OCI-LY7 (cell line): ENCODE measurements around the gene AXDND1. TPM values are rescaled to one million over a fixed set of nuclear protein-coding genes. Genes with fewer than 3 reads are reported as not detected.
"Not testable (repeated sequence)": the region's sequence is repeated elsewhere in the genome, so short reads cannot be mapped to it uniquely, and the experiment has no call there.

Experiments used
- BruUV-seq: library from RNA; stranded (reverse); fragments of 400-500 nt; replicated peaks from 2 replicates; lab custom pipeline; 2021; lab: Mats Ljungman, UMichigan
- CTCF ChIA-PET: fragments of 300-600 bp; sonication (Branson Sonifier 250); formaldehyde crosslinking; loops from one replicate; lab custom pipeline; 2022; ENCODE audit warnings: antibody characterized with exemption; ENCODE audit not compliant: unreplicated experiment; lab: Charles Lee
- POLR2A ChIA-PET: fragments of 300-600 bp; sonication (Branson Sonifier 250); formaldehyde crosslinking; loops from one replicate; lab custom pipeline; 2022; ENCODE audit warnings: antibody characterized with exemption; lab: Charles Lee
- DNase-seq: peaks from one replicate; pipeline ENCODE4 v3.0.0-alpha.2; 2015; ENCODE audit warnings: low spot score
- H2AFZ ChIP-seq: fragments of 200-600 bp; sonication (generic), shearing (Covaris generic); 2 replicates; pipeline ENCODE4 v1.6.1; 2014; ENCODE audit warnings: mild to moderate bottlenecking, antibody characterized with exemption, low read length, moderate library complexity
- H3K27ac ChIP-seq: fragments of 200-600 bp; sonication (generic); 2 replicates; pipeline ENCODE4 v1.5.1; 2014; ENCODE audit warnings: mixed run types, low read depth, mild to moderate bottlenecking, moderate library complexity, low read length, inconsistent platforms; ENCODE audit not compliant: poor library complexity, severe bottlenecking
- H3K36me3 ChIP-seq: fragments of 200-600 bp; sonication (generic); 2 replicates; pipeline ENCODE4 v1.6.1; 2014; ENCODE audit warnings: mild to moderate bottlenecking, antibody characterized with exemption, low read length, moderate library complexity, mixed read lengths; ENCODE audit not compliant: insufficient read depth
- H3K4me1 ChIP-seq: fragments of 200-600 bp; sonication (generic); 2 replicates; pipeline ENCODE4 v1.5.1; 2014; ENCODE audit warnings: mild to moderate bottlenecking, low read length; ENCODE audit not compliant: insufficient read depth, poor library complexity, severe bottlenecking
- H3K4me2 ChIP-seq: fragments of 200-600 bp; sonication (generic); 2 replicates; pipeline ENCODE4 v1.6.1; 2014; ENCODE audit warnings: mild to moderate bottlenecking, low read length
- H3K4me3 ChIP-seq: fragments of 200-600 bp; sonication (generic); 2 replicates; pipeline ENCODE4 v1.5.1; 2014; ENCODE audit warnings: mild to moderate bottlenecking, low read depth, low read length; ENCODE audit not compliant: poor library complexity, severe bottlenecking
- H3K79me2 ChIP-seq: fragments of 200-600 bp; sonication (generic); 2 replicates; pipeline ENCODE4 v1.6.1; 2016; ENCODE audit warnings: low read depth, mild to moderate bottlenecking, low read length, moderate library complexity, mixed read lengths; ENCODE audit not compliant: insufficient read depth
- H3K9me2 ChIP-seq: fragments of 200-600 bp; sonication (generic); 2 replicates; pipeline ENCODE4 v1.6.1; 2016; ENCODE audit warnings: mild to moderate bottlenecking, low read length, mixed read lengths; ENCODE audit not compliant: insufficient read depth
- H3K9me3 ChIP-seq: fragments of 200-600 bp; sonication (generic); 2 replicates; pipeline ENCODE4 v1.6.1; 2014; ENCODE audit warnings: mild to moderate bottlenecking, mixed run types, low read length, mixed read lengths
- H4K20me1 ChIP-seq: fragments of 200-600 bp; sonication (generic); 2 replicates; pipeline ENCODE4 v1.6.1; 2014; ENCODE audit warnings: mild to moderate bottlenecking, antibody characterized with exemption, low read length, moderate library complexity, mixed read lengths; ENCODE audit not compliant: insufficient read depth
- CTCF ChIP-seq: fragments of 200-600 bp; sonication (generic); conservative IDR thresholded peaks from 2 replicates; pipeline ENCODE4 v1.5.1; 2014; ENCODE audit warnings: mild to moderate bottlenecking, antibody characterized with exemption, low read length, moderate library complexity, mixed read lengths
- EZH2phosphoT487 ChIP-seq: fragments of 200-600 bp; sonication (generic); IDR thresholded peaks from 2 replicates; pipeline ENCODE4 v1.6.1; 2018; ENCODE audit warnings: low read depth, borderline replicate concordance, mild to moderate bottlenecking, mixed run types, antibody characterized with exemption, low read length, moderate library complexity, mixed read lengths
- intact Hi-C: fragments of 100-400 bp; cut with micrococcal nuclease; formaldehyde crosslinking; loops from one replicate; pipeline ENCODE4 v1.10.0; 2022; ENCODE audit not compliant: unreplicated experiment
- total RNA-seq, 2 experiments: library from RNA; depleted of rRNA in 1 of 2; stranded (reverse); fragments of >200 nt in 1 of 2; shearing (Covaris generic) in 1 of 2; gene quantifications; 2 replicates each; pipeline ENCODE4 v1.2.3, GENCODE V29; 2014 to 2022

The AXDND1 gene
- total RNA-seq, 2 experiments from 2014 or later = 0.16 to 1.8 TPM

GRCh38 chr1:179516976-179517705, 151.4 kb downstream of the AXDND1 start:
- CTCF ChIA-PET = no interaction called here

GRCh38 chr1:179518544-179518943, 152.8 kb downstream of the AXDND1 start:
- intact Hi-C loops, H3K4me1 ChIP-seq, CTCF ChIA-PET, H3K36me3 ChIP-seq, H3K79me2 ChIP-seq, H4K20me1 ChIP-seq, DNase-seq, BruUV-seq, H3K9me3 ChIP-seq, H3K9me2 ChIP-seq, H2AFZ ChIP-seq, H3K4me3 ChIP-seq, H3K27ac ChIP-seq, H3K4me2 ChIP-seq: not testable (repeated sequence)
- POLR2A ChIA-PET = interaction anchor here (0.8 to 1.1 kb wide), 2 partner anchors 9 to 11 kb away, joined by 3 to 4 read pairs; no protein-coding TSS in a partner anchor

More at GRCh38 chr1:179516976-179517705, 151.4 kb downstream of the AXDND1 start:
- no peak overlapping the region for H3K4me3 ChIP-seq
- no peak overlapping the region for H3K27ac ChIP-seq
- no peak for TF ChIP-seq EZH2phosphoT487
- no peak for TF ChIP-seq CTCF
- H3K9me2 ChIP-seq = no peaks in the 10 kb centered on the region
- no peaks in the 10 kb centered on the region for H4K20me1 ChIP-seq
- no peaks in the 10 kb centered on the region for H3K36me3 ChIP-seq
- no peaks in the 10 kb centered on the region for H3K79me2 ChIP-seq
- peaks cover 6% of the 10 kb centered on the region for H3K4me1 ChIP-seq
- H3K4me2 ChIP-seq = no peak overlapping the region
- POLR2A ChIA-PET = no interaction called here
- peaks cover 19% of the 10 kb centered on the region; the same call in 1 of the 2 replicates for H3K9me3 ChIP-seq
- no TSS peak for BruUV-seq
- H2AFZ ChIP-seq = no peak overlapping the region
- intact Hi-C loops = no loop called here
- no peak for DNase-seq

- no peaks in the 10 kb centered on the region for H3K9me3 ChIP-seq
- H3K79me2 ChIP-seq = no peaks in the 10 kb centered on the region
- ChIA-PET CTCF (interaction anchor here (1.4 kb wide), 1 partner anchor 12 kb away, joined by 3 read pairs; no protein-coding TSS in a partner anchor), POLR2A (interaction anchor here (1.2 kb wide), 1 partner anchor 10 kb away, joined by 5 read pairs; no protein-coding TSS in a partner anchor)
- H4K20me1 ChIP-seq = no peaks in the 10 kb centered on the region
- H3K4me2 ChIP-seq = no peak overlapping the region
- intact Hi-C loops = no loop called here
- no peak overlapping the region for H3K4me3 ChIP-seq
- H3K27ac ChIP-seq = no peak overlapping the region
- no peak for DNase-seq
- TF ChIP-seq EZH2phosphoT487 (no peak), CTCF (no peak)
- no peak overlapping the region for H2AFZ ChIP-seq
- no peaks in the 10 kb centered on the region for H3K36me3 ChIP-seq
- no peaks in the 10 kb centered on the region for H3K9me2 ChIP-seq
- no peaks in the 10 kb centered on the region for H3K4me1 ChIP-seq
- no TSS peak for BruUV-seq
These were observed 163.9 kb downstream of the AXDND1 start for GRCh38 chr1:179529482-179530195.
